Stimulated activated CD4-positive, alpha-beta T cell treated with anti-CD3 and anti-CD28 coated beads, Interleukin-1b, Interleukin-23, amount 100 ng/mL, for 24 hours (primary cell): ENCODE data around the gene GPR55.
A peak's percentile ranks its signal among the peaks of the same experiment; 100 is the strongest.

Experiments
- DNase-seq, 4 experiments: peaks; one replicate each; pipeline ENCODE4 v3.0.0-alpha.2; 2020; ENCODE audit warnings: low read depth in 4 of 4, low spot score in 1 of 4

The GPR55 gene

GRCh38 chr2:230935130-230935430, 10.0 kb upstream of the GPR55 start:
- no peak for DNase-seq

- no peak for DNase-seq
These were observed 9.4 kb upstream of the GPR55 start for GRCh38 chr2:230934231-230935129.

- DNase-seq, result no peak
These were observed 8.6 kb upstream of the GPR55 start for GRCh38 chr2:230933521-230934180.

- DNase-seq, result no peak
These were observed 7.8 kb upstream of the GPR55 start for GRCh38 chr2:230932556-230933511.

GRCh38 chr2:230931556-230932231, 6.7 kb upstream of the GPR55 start:
- DNase-seq, result no peak

- DNase-seq, result no peak
These were observed 6.0 kb upstream of the GPR55 start for GRCh38 chr2:230930928-230931555.

- no peak for DNase-seq
These were observed 5.2 kb upstream of the GPR55 start for GRCh38 chr2:230930149-230930780.

- no peak for DNase-seq
These were observed 4.5 kb upstream of the GPR55 start for GRCh38 chr2:230929381-230930148.

GRCh38 chr2:230928701-230929380, 3.8 kb upstream of the GPR55 start:
- no peak for DNase-seq

GRCh38 chr2:230927711-230928341, 2.8 kb upstream of the GPR55 start:
- no peak for DNase-seq

- peak in 1 of 4 experiments; percentile 50 for DNase-seq
These were observed 1.1 kb upstream of the GPR55 start for GRCh38 chr2:230925879-230926765.

- DNase-seq, result no peak
These were observed 419 bp upstream of the GPR55 start for GRCh38 chr2:230925443-230925878.

- no peak for DNase-seq
These were observed 961 bp downstream of the GPR55 start for GRCh38 chr2:230924092-230924469.

GRCh38 chr2:230922951-230923717, 1.9 kb downstream of the GPR55 start:
- DNase-seq, result no peak

GRCh38 chr2:230921806-230922595, 3.0 kb downstream of the GPR55 start:
- DNase-seq, result no peak

GRCh38 chr2:230920167-230920566, 4.9 kb downstream of the GPR55 start:
- no peak for DNase-seq
